Stomach (tissue), 4 donors: ENCODE data around the gene SMG9.

Source experiments
- EP300 ChIP-seq: sonication (generic); formaldehyde crosslinking; IDR thresholded peaks from one replicate; pipeline ENCODE4 v1.6.1; 2017; ENCODE audit warnings: antibody characterized with exemption
- TF ChIP-seq, protein P1 (sequence below), 7 experiments: fragments of 450-650 bp in 4 of 7; fragments of 200-600 bp in 3 of 7; sonication (generic) in 3 of 7; IDR thresholded peaks; one replicate each; pipeline ENCODE4 v1.5.1; 2016 to 2019; ENCODE audit warnings: antibody characterized with exemption in 7 of 7, control low read depth in 2 of 7, mild to moderate bottlenecking in 1 of 7

DNA sequence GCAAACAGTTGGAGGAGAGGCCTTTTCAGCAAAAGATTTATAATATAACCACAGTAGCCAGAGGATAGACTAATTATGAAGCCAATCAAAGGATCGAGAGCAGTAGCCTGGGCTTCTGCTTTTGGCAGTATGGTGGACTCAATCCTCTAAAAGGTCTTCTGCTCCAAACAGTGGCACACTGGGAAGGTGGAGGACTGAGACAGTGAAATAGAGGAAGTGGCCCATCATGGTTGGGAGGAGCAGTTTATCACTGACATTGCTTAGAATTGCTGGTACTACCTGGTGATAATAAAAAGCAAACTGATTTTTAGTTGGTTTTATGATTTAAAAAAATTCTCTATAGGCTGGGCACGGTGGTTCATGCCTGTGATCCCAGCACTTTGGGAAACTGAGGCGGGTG lies 63.9 kb downstream of the SMG9 start:
- TF ChIP-seq, protein P1, sequence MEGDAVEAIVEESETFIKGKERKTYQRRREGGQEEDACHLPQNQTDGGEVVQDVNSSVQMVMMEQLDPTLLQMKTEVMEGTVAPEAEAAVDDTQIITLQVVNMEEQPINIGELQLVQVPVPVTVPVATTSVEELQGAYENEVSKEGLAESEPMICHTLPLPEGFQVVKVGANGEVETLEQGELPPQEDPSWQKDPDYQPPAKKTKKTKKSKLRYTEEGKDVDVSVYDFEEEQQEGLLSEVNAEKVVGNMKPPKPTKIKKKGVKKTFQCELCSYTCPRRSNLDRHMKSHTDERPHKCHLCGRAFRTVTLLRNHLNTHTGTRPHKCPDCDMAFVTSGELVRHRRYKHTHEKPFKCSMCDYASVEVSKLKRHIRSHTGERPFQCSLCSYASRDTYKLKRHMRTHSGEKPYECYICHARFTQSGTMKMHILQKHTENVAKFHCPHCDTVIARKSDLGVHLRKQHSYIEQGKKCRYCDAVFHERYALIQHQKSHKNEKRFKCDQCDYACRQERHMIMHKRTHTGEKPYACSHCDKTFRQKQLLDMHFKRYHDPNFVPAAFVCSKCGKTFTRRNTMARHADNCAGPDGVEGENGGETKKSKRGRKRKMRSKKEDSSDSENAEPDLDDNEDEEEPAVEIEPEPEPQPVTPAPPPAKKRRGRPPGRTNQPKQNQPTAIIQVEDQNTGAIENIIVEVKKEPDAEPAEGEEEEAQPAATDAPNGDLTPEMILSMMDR (IDR thresholded peaks at IDR 0.05), result no peak
- TF ChIP-seq EP300, result no peak
